Measurements from ENCODE around the gene FAM107B. TPM values are rescaled to one million over a fixed set of nuclear protein-coding genes. Genes with fewer than 3 reads are reported as not detected.

The FAM107B gene
- total RNA-seq, 1 experiment from 2014 or later: 144 TPM

- H4K20me1 ChIP-seq (ENCODE audit: insufficient read depth): no peaks in the 10 kb centered on the region
- POLR2A ChIA-PET (ENCODE audit: unreplicated experiment): no interaction called here
- BruUV-seq (replicated peaks): no TSS peak
- no peak overlapping the region for H2AFZ ChIP-seq
- TF ChIP-seq, protein P1, sequence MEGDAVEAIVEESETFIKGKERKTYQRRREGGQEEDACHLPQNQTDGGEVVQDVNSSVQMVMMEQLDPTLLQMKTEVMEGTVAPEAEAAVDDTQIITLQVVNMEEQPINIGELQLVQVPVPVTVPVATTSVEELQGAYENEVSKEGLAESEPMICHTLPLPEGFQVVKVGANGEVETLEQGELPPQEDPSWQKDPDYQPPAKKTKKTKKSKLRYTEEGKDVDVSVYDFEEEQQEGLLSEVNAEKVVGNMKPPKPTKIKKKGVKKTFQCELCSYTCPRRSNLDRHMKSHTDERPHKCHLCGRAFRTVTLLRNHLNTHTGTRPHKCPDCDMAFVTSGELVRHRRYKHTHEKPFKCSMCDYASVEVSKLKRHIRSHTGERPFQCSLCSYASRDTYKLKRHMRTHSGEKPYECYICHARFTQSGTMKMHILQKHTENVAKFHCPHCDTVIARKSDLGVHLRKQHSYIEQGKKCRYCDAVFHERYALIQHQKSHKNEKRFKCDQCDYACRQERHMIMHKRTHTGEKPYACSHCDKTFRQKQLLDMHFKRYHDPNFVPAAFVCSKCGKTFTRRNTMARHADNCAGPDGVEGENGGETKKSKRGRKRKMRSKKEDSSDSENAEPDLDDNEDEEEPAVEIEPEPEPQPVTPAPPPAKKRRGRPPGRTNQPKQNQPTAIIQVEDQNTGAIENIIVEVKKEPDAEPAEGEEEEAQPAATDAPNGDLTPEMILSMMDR (conservative IDR thresholded peaks at IDR 0.05): no peak
- TF ChIP-seq EZH2 (IDR thresholded peaks at IDR 0.05; ENCODE audit: low read depth): no peak
- DNase-seq: no peak
- H3K36me3 ChIP-seq (ENCODE audit: low read depth): no peaks in the 10 kb centered on the region
- H3K4me2 ChIP-seq: no peak overlapping the region
- no peaks in the 10 kb centered on the region for H3K27me3 ChIP-seq (ENCODE audit: insufficient read depth, low read depth)
- no peaks in the 10 kb centered on the region for H3K4me1 ChIP-seq (replicated peaks; ENCODE audit: insufficient read depth)
- no peaks in the 10 kb centered on the region for H3K9me3 ChIP-seq (ENCODE audit: insufficient read depth, low read depth)
- H3K79me2 ChIP-seq (ENCODE audit: low read depth): no peaks in the 10 kb centered on the region
- intact Hi-C loops (cut with micrococcal nuclease; ENCODE audit: unreplicated experiment): no loop called here
- CTCF ChIA-PET: interaction anchor here (0.6 kb wide), 1 partner anchor 11 kb away, joined by 3 read pairs; no protein-coding TSS in a partner anchor
- no peaks in the 10 kb centered on the region for H3K9me2 ChIP-seq (ENCODE audit: insufficient read depth)
- no peaks in the 10 kb centered on the region for H3F3A ChIP-seq (ENCODE audit: insufficient read depth, low read depth)
- H3K4me3 ChIP-seq: no peak overlapping the region
- H3K27ac ChIP-seq: no peak overlapping the region
Measured at GRCh38 chr10:14625765-14626525, 148.8 kb downstream of the FAM107B start.

- no peaks in the 10 kb centered on the region for H3K9me3 ChIP-seq (ENCODE audit: insufficient read depth, low read depth)
- H3K9me2 ChIP-seq (ENCODE audit: insufficient read depth): no peaks in the 10 kb centered on the region
- no peak overlapping the region for H2AFZ ChIP-seq
- no peak overlapping the region for H3K4me3 ChIP-seq
- H3F3A ChIP-seq (ENCODE audit: insufficient read depth, low read depth): no peaks in the 10 kb centered on the region
- ChIA-PET CTCF (interaction anchor here (0.6 kb wide), 1 partner anchor 10 kb away, joined by 3 read pairs; no protein-coding TSS in a partner anchor), POLR2A (ENCODE audit: unreplicated experiment) (no interaction called here)
- no peaks in the 10 kb centered on the region for H3K36me3 ChIP-seq (ENCODE audit: low read depth)
- no peaks in the 10 kb centered on the region for H3K79me2 ChIP-seq (ENCODE audit: low read depth)
- H3K27ac ChIP-seq: no peak overlapping the region
- no peak for DNase-seq
- TF ChIP-seq EZH2 (IDR thresholded peaks at IDR 0.05; ENCODE audit: low read depth): no peak
- TF ChIP-seq, protein P1 (conservative IDR thresholded peaks at IDR 0.05): no peak
- H3K27me3 ChIP-seq (ENCODE audit: insufficient read depth, low read depth): no peaks in the 10 kb centered on the region
- BruUV-seq (replicated peaks): no TSS peak
- intact Hi-C loops (cut with micrococcal nuclease; ENCODE audit: unreplicated experiment): no loop called here
- H3K4me1 ChIP-seq (replicated peaks; ENCODE audit: insufficient read depth): no peaks in the 10 kb centered on the region
- H4K20me1 ChIP-seq (ENCODE audit: insufficient read depth): no peaks in the 10 kb centered on the region
- no peak overlapping the region for H3K4me2 ChIP-seq
Measured at GRCh38 chr10:14625192-14625631, 149.5 kb downstream of the FAM107B start.

DNA sequence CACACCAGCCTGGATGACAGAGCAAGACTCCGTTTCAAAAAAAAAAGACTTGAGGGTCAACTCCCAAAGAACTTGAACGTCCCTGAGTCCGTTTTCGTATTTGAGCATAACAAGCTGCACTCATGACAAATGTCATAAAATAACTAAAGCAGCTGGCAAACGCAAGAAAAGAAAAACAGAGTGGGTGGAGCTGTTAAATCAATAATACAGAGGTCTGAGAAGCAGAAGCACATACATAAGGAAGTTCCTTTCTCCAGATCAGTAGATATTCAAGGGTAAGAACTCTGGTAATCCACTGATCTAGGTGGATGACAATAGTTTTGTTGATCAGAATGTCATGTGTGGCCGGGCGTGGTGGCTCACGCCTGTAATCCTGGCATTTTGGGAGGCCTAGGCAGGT is 150.1 kb downstream of the FAM107B start:
- intact Hi-C loops (cut with micrococcal nuclease; ENCODE audit: unreplicated experiment): no loop called here
- no peak overlapping the region for H2AFZ ChIP-seq
- no peak overlapping the region for H3K27ac ChIP-seq
- H3K4me3 ChIP-seq: no peak overlapping the region
- no peaks in the 10 kb centered on the region for H3K27me3 ChIP-seq (ENCODE audit: insufficient read depth, low read depth)
- no peaks in the 10 kb centered on the region for H3K9me3 ChIP-seq (ENCODE audit: insufficient read depth, low read depth)
- H3F3A ChIP-seq (ENCODE audit: insufficient read depth, low read depth): no peaks in the 10 kb centered on the region
- no peaks in the 10 kb centered on the region for H3K9me2 ChIP-seq (ENCODE audit: insufficient read depth)
- no peaks in the 10 kb centered on the region for H3K4me1 ChIP-seq (replicated peaks; ENCODE audit: insufficient read depth)
- no TSS peak for BruUV-seq (replicated peaks)
- no peaks in the 10 kb centered on the region for H4K20me1 ChIP-seq (ENCODE audit: insufficient read depth)
- ChIA-PET CTCF (no interaction called here), POLR2A (ENCODE audit: unreplicated experiment) (no interaction called here)
- H3K79me2 ChIP-seq (ENCODE audit: low read depth): no peaks in the 10 kb centered on the region
- H3K36me3 ChIP-seq (ENCODE audit: low read depth): no peaks in the 10 kb centered on the region
- TF ChIP-seq, protein P1 (conservative IDR thresholded peaks at IDR 0.05): no peak
- no peak for TF ChIP-seq EZH2 (IDR thresholded peaks at IDR 0.05; ENCODE audit: low read depth)
- no peak overlapping the region for H3K4me2 ChIP-seq
- no peak for DNase-seq

Measured in PC-9 (cell line).